Spleen (tissue), 7 donors: ENCODE results near the gene PKMYT1.

Experiments
- POLR2A ChIP-seq, 3 donors: fragments of 450-650 bp; IDR thresholded peaks; one replicate each; pipeline ENCODE4 v1.5.1; 2017; ENCODE audit warnings: antibody characterized with exemption in 3 of 3, mild to moderate bottlenecking in 1 of 3
- TF ChIP-seq, protein P1 (sequence below), 11 experiments: fragments of 200-600 bp in 7 of 11; fragments of 450-650 bp in 4 of 11; sonication (generic) in 4 of 11; IDR thresholded peaks in 8 of 11; conservative IDR thresholded peaks in 3 of 11; 1 replicate in 7 of 11; 2 replicates in 4 of 11; pipeline versions ENCODE4 v1.4.0 to v1.8.0; 2016 to 2021; ENCODE audit warnings: antibody characterized with exemption in 11 of 11, inconsistent platforms in 4 of 11, mild to moderate bottlenecking in 1 of 11
- donor health status: DM: no; HTN: no; CAD: no; lungs with moderate emphysema.
- donor health status: DM: no; HTN: no; CAD: no.
- donor health status: DM: no; HTN: no; CAD: no.

DNA sequence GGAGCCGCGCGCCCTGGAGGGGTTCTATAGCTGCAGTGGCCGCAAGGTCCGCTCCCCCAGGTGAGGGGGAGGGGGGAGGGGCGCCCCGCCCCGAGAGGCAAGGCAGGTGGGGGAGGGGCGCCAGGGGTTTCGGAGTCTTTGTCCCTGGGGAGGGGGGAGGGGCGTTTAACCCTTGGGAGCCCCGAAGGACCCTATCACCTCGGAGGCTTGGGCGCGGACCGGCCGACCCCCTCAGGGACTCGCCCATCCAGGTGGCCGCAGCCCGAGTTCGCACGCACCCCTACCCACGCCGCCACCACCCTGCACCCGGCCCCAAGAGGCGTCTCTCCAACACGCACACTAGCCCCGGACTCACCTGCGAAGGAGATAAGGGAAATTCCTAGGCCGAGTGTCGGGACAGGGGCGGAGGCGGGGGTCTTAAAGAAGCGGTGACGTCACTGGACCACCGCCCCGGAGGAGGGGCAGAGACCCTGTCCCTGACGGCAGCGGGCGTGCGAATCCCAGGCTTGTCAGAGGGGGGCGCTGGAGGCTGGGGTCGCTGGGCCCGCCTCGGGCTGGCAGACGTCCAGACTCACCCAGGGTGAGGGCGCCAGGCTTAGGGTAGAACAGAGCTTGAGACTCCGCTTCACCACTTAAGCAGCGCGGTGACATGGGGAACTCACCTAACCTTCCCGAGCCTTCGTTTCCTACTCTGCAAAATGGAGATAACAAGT lies 37.7 kb upstream of the PKMYT1 start, which contains the start of gene CLDN6:
- TF ChIP-seq, protein P1, sequence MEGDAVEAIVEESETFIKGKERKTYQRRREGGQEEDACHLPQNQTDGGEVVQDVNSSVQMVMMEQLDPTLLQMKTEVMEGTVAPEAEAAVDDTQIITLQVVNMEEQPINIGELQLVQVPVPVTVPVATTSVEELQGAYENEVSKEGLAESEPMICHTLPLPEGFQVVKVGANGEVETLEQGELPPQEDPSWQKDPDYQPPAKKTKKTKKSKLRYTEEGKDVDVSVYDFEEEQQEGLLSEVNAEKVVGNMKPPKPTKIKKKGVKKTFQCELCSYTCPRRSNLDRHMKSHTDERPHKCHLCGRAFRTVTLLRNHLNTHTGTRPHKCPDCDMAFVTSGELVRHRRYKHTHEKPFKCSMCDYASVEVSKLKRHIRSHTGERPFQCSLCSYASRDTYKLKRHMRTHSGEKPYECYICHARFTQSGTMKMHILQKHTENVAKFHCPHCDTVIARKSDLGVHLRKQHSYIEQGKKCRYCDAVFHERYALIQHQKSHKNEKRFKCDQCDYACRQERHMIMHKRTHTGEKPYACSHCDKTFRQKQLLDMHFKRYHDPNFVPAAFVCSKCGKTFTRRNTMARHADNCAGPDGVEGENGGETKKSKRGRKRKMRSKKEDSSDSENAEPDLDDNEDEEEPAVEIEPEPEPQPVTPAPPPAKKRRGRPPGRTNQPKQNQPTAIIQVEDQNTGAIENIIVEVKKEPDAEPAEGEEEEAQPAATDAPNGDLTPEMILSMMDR (IDR thresholded peaks at IDR 0.05 in 8 of 11, conservative IDR thresholded peaks at IDR 0.05 in 3 of 11), result peak in 2 of 11 experiments; percentile 4 to 17
- no peak for TF ChIP-seq POLR2A (IDR thresholded peaks at IDR 0.05)
